SK-N-SH treated with all-trans-retinoic acid at 6 μM for 48 hours (cell line): Measurements from ENCODE around the gene PRR29.

Experiments
- ATAC-seq: fragments of 200-7000 bp; cut with Tn5 transposase; 3 replicates; pipeline ENCODE4 v1.9.1; 2020; ENCODE audit warnings: mild to moderate bottlenecking, moderate library complexity
- ARNTL ChIP-seq: fragments of 450-650 bp; formaldehyde crosslinking; IDR thresholded peaks from 2 replicates; pipeline ENCODE4 v1.5.0; 2020; ENCODE audit warnings: low read depth, mild to moderate bottlenecking, moderate library complexity, borderline replicate concordance
- CSDC2 ChIP-seq: fragments of 250-450 bp; sonication (Bioruptor Pico); IDR thresholded peaks from 2 replicates; pipeline ENCODE4 v1.5.0; 2020; ENCODE audit warnings: mild to moderate bottlenecking, moderate library complexity
- CSRNP3 ChIP-seq: fragments of 250-450 bp; sonication (Bioruptor Pico); IDR thresholded peaks from 2 replicates; pipeline ENCODE4 v1.5.1; 2021; ENCODE audit warnings: mild to moderate bottlenecking, moderate library complexity
- ESRRG ChIP-seq: fragments of 250-450 bp; sonication (Bioruptor Pico); IDR thresholded peaks from 2 replicates; pipeline ENCODE4 v1.6.1; 2021; ENCODE audit warnings: mild to moderate bottlenecking
- GLIS3 ChIP-seq: fragments of 250-450 bp; sonication (Bioruptor Pico); IDR thresholded peaks from 2 replicates; pipeline ENCODE4 v1.5.0; 2020; ENCODE audit warnings: mild to moderate bottlenecking, moderate library complexity
- ISL1 ChIP-seq: fragments of 250-450 bp; sonication (Bioruptor Pico); IDR thresholded peaks from 2 replicates; pipeline ENCODE4 v2.1.2; 2022; ENCODE audit warnings: mild to moderate bottlenecking, moderate library complexity
- OSR1 ChIP-seq: fragments of 250-450 bp; sonication (Bioruptor Pico); IDR thresholded peaks from 2 replicates; pipeline ENCODE4 v1.8.0; 2022; ENCODE audit warnings: moderate library complexity, mild to moderate bottlenecking, inconsistent platforms
- PATZ1 ChIP-seq: fragments of 250-450 bp; sonication (Bioruptor Pico); IDR thresholded peaks from 2 replicates; pipeline ENCODE4 v1.8.0; 2020; ENCODE audit warnings: mild to moderate bottlenecking, moderate library complexity, borderline replicate concordance
- POU6F1 ChIP-seq: fragments of 250-450 bp; sonication (Bioruptor Pico); IDR thresholded peaks from 2 replicates; pipeline ENCODE4 v1.8.0; 2021; ENCODE audit warnings: low read depth, mild to moderate bottlenecking, moderate library complexity, borderline replicate concordance
- PPARA ChIP-seq: fragments of 250-450 bp; sonication (Bioruptor Pico); IDR thresholded peaks from 2 replicates; pipeline ENCODE4 v1.5.0; 2020; ENCODE audit warnings: mild to moderate bottlenecking, borderline replicate concordance
- RARB ChIP-seq: fragments of 250-450 bp; sonication (Bioruptor Pico); IDR thresholded peaks from 2 replicates; pipeline ENCODE4 v1.8.0; 2021; ENCODE audit warnings: mild to moderate bottlenecking, moderate library complexity
- SNAI2 ChIP-seq: fragments of 250-450 bp; sonication (Bioruptor Pico); IDR thresholded peaks from 2 replicates; pipeline ENCODE4 v1.5.0; 2020; ENCODE audit warnings: mild to moderate bottlenecking, moderate library complexity
- TCF4 ChIP-seq: fragments of 250-450 bp; sonication (Bioruptor Pico); IDR thresholded peaks from 2 replicates; pipeline ENCODE4 v1.8.0; 2021; ENCODE audit warnings: mild to moderate bottlenecking, moderate library complexity, borderline replicate concordance
- TOX ChIP-seq: fragments of 250-450 bp; sonication (Bioruptor Pico); IDR thresholded peaks from 2 replicates; pipeline ENCODE4 v1.8.0; 2021; ENCODE audit warnings: mild to moderate bottlenecking, moderate library complexity, borderline replicate concordance
- TSHZ2 ChIP-seq: fragments of 250-450 bp; sonication (Bioruptor Pico); IDR thresholded peaks from 2 replicates; pipeline ENCODE4 v1.5.0; 2020; ENCODE audit warnings: mild to moderate bottlenecking, moderate library complexity
- ZFP3 ChIP-seq: fragments of 250-450 bp; sonication (Bioruptor Pico); IDR thresholded peaks from 2 replicates; pipeline ENCODE4 v1.5.0; 2020; ENCODE audit warnings: mild to moderate bottlenecking, moderate library complexity
- ZFP30 ChIP-seq: fragments of 450-650 bp; formaldehyde crosslinking; IDR thresholded peaks from 2 replicates; pipeline ENCODE4 v1.5.0; 2022; ENCODE audit warnings: mild to moderate bottlenecking, moderate library complexity
- ZNF565 ChIP-seq: fragments of 450-650 bp; formaldehyde crosslinking; conservative IDR thresholded peaks from 2 replicates; pipeline ENCODE4 v1.5.0; 2020; ENCODE audit warnings: low read depth, mild to moderate bottlenecking, moderate library complexity
- ZNF8 ChIP-seq: fragments of 450-650 bp; formaldehyde crosslinking; IDR thresholded peaks from 2 replicates; pipeline ENCODE4 v1.5.0; 2020; ENCODE audit warnings: mild to moderate bottlenecking, moderate library complexity

PRR29 gene

GRCh38 chr17:64004903-64005733 lies 7.0 kb downstream of the PRR29 start:
- ATAC-seq: no peak
- TF ChIP-seq TSHZ2 (no peak), PATZ1 (CRISPR knock-in tag) (no peak), ZFP3 (CRISPR knock-in tag) (no peak), TCF4 (CRISPR knock-in tag) (no peak), OSR1 (no peak), ZNF565 (no peak), ARNTL (CRISPR knock-in tag) (no peak), GLIS3 (CRISPR knock-in tag) (no peak), POU6F1 (CRISPR knock-in tag) (no peak), PPARA (no peak), CSRNP3 (CRISPR knock-in tag) (no peak), ZNF8 (CRISPR knock-in tag) (no peak), ISL1 (CRISPR knock-in tag) (no peak), ZFP30 (CRISPR knock-in tag) (no peak), TOX (CRISPR knock-in tag) (no peak), RARB (no peak), SNAI2 (CRISPR knock-in tag) (no peak), ESRRG (CRISPR knock-in tag) (no peak)

GRCh38 chr17:64005734-64006167 lies 7.6 kb downstream of the PRR29 start:
- TF ChIP-seq PATZ1 (CRISPR knock-in tag): no peak
- TF ChIP-seq ESRRG (CRISPR knock-in tag): no peak
- TF ChIP-seq PPARA: no peak
- no peak for TF ChIP-seq CSDC2 (CRISPR knock-in tag)
- TF ChIP-seq ZNF565: no peak
- TF ChIP-seq CSRNP3 (CRISPR knock-in tag): no peak
- TF ChIP-seq SNAI2 (CRISPR knock-in tag): no peak
- TF ChIP-seq TOX (CRISPR knock-in tag): no peak
- ATAC-seq: peak; percentile 37
